GM12892 (cell line): ENCODE data around the gene SMIM1.

Source experiments
- POLR2A ChIP-seq: IDR thresholded peaks from 2 replicates; pipeline ENCODE4 v1.6.1; 2011; ENCODE audit warnings: low read depth, low read length, control low read depth
- TAF1 ChIP-seq: IDR thresholded peaks from 2 replicates; pipeline ENCODE4 v1.6.1; 2011; ENCODE audit warnings: low read depth, mild to moderate bottlenecking, control low read depth, low read length, borderline replicate concordance

- TF ChIP-seq POLR2A (no peak), TAF1 (no peak)
Measured at GRCh38 chr1:3819771-3820200, 47.2 kb downstream of the SMIM1 start.
